ENCODE results near the gene NT5DC4.

Gene NT5DC4

GRCh38 chr2:112724591-112725525, 4.0 kb downstream of the NT5DC4 start:
- no peak for DNase-seq

DNA sequence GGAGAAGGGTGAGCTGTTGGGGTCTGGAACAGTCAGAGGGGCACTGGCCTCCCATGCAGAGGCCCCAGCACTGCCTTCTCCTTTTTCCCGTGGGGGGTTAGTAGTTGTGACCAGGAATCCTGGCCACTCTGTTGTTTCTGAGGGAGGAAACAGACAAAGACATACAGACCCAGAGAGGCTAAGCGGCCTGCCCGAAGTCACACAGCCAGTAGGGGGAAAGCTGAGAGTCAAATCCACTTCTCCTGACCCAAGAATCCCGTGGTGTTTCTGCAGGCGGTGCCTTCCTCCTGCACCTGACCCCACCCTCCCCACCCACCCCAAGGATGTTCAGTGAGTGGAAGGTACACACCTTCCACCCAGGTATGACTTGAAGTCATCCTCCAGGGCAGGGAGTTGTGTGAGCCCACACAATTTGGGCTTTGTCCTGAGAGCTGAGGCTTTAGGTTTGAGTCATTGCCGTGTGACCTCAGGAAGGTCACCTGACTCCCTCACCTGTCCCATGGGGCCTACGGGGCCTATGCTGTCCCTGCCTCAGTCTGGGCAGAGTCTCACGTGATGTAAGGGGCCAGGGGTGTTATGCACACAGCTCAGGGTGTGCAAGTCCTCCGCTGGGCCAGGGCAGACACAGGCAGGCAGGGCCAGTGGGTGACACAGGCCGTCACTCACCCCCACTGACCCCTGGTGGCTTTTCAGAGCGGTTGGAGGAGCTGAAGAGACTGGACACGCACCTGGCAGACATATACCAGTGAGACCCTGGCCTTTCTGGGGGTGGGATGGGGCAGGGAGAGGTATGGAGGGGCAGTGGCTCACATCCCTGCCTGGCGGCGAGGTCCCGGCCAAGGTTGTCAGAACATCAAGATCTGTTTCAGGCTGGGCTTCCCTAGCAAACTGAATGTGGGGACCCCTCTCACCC, 5.0 kb downstream of the NT5DC4 start:
- no peak for DNase-seq

GRCh38 chr2:112726487-112727190, 5.8 kb downstream of the NT5DC4 start:
- DNase-seq, result peak; percentile 88

- no peak for DNase-seq
Observed at GRCh38 chr2:112727276-112728028, 6.6 kb downstream of the NT5DC4 start.

- DNase-seq, result no peak
Observed at GRCh38 chr2:112728029-112728362, 7.2 kb downstream of the NT5DC4 start.

DNA sequence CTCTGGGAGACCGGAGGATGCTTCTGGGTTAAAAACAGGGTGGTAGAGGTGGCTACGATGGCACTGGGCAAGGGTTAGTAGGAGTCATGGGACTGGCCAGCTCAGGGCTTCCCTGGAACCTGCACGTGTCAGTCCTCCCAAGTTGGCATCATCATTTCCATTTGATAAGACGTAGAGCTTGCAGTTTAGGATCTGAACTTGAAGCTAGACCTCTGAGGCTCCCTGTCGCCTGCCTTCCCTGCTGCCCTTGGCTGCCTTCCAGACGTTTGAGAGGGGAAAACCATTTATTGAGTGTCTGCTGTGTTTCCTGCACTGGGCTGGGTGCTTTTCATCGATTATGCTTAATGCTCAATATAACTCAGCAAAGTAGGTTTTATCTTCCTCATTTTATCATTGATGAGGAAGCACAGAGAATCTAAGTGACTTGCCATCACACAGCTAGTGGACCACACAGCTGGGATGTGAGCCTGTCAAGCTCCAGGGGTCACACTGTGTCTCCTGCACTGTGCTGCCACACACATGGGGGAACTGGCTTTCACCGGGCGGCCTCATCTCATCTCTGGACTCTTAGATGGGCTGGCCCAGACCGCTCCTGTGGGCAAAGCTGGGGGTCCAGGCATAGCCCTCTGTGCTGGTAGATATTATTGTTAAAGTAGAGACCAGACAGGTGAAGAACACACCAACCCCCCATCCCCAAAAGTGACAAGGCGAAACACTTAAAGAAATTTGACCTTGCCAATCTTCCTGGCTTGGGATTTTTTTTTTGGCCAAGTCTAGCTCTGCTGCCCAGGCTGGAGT, 7.8 kb downstream of the NT5DC4 start:
- DNase-seq, result no peak

DNA sequence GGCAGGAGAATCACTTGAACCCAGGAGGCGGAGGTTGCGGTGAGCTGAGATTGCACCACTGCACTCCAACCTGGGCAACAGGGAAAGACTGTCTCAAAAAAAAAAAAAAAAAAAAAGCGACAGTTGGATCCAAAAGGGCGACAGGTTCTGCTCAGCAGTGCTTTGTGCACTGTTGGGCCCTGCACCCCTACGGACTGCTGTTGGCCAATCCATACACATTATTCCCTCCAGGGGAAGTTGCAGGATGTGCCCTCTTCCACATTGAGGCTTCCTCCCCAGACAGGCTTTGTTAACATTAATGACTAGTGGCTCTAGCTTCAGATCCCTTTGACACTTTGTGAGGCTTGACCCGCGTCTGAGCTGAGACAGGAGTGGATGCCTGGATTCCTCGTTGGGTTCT, 9.4 kb downstream of the NT5DC4 start:
- DNase-seq, result no peak

DNA sequence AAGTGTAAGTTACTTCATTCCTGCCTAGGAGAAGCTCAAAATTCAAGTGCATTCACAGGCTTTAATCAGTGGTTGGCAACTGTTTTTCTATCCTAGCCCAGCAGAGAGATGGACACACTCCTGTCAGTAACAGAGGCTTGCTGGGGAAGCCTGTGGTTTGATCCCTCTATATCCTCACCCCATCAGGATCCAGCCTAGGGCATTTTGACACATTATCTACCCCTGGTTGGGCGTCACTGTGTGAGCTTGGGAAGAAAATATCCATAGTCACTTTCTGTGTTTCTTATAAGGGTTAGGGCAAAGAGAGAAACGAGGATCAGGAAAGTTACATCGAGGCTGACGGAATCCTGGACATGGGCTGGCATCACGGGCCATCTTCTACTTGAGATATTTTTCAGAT, 10.0 kb downstream of the NT5DC4 start:
- DNase-seq, result no peak

DNA sequence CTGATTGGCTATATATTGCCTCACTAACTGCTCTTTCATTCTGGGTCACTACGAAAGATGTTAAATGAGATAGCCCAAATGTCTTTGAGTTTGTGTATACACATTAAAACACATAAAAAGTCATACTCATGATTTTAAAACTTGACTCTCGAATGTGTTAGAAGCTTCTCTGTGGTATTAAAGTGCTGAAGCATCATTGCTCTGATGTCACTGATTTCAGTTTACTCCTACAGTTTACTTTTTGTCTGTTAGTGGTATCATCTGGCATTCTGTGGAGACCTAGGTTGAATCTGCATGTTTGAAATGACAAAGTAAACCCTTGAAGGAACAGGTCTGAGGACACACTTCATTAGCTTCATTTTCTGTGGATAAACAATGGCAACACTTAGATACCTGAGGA, 10.7 kb downstream of the NT5DC4 start:
- no peak for DNase-seq

DNA sequence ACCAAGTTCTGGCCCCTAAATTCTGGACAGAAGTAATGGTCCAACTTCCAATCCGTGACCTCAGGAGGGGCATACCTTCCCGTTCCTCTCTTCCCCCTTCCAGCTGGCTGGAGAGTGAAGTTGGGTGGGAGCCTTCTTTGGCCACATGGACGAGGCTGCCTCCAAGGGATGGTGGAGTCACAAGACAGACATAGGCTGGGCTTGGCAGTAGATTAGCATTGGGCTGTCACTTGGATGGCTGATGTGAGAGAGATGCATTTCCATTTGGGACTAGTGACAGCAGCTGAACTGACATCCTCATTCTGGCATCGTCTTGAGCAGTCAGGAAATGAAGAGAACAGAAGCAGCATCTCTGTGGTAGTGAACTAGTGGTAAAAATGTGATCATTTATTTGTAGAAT, 12.6 kb downstream of the NT5DC4 start:
- no peak for DNase-seq

- DNase-seq, result no peak
Observed at GRCh38 chr2:112733871-112734270, 13.1 kb downstream of the NT5DC4 start.

DNA sequence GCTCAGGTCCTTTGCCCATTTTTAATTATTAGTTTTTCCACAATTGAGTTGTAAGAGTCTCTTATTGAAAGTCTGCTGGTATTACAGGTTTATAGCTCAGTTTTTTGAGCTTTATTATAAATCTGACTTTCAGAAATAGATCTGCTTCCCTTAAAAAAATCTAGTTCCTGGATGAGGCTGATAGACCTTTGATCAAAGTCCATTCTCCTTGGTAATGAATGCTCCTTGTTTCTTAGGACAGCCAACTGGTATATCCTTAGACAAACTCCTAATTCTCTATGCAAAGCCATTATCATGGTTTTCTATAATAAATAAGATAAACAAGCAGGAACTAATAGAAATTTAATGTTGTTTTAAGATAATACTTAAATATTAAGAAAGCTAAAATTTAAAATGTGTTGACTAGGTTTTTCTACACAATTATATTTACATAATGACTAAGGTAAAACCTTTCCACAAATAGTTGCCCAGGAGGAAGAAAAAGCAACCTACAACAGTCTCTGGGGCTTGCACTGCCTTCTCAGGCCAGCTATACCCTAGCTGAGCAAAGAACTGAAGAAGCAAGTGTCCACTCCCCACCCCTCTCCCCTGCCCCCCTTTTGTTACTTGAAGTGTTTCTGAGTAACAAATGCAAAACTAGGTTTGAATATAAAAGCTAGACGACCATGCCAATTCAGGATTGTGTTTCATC, 16.9 kb downstream of the NT5DC4 start:
- DNase-seq, result no peak

- no peak for DNase-seq
Observed at GRCh38 chr2:112740527-112740926, 19.7 kb downstream of the NT5DC4 start.

DNA sequence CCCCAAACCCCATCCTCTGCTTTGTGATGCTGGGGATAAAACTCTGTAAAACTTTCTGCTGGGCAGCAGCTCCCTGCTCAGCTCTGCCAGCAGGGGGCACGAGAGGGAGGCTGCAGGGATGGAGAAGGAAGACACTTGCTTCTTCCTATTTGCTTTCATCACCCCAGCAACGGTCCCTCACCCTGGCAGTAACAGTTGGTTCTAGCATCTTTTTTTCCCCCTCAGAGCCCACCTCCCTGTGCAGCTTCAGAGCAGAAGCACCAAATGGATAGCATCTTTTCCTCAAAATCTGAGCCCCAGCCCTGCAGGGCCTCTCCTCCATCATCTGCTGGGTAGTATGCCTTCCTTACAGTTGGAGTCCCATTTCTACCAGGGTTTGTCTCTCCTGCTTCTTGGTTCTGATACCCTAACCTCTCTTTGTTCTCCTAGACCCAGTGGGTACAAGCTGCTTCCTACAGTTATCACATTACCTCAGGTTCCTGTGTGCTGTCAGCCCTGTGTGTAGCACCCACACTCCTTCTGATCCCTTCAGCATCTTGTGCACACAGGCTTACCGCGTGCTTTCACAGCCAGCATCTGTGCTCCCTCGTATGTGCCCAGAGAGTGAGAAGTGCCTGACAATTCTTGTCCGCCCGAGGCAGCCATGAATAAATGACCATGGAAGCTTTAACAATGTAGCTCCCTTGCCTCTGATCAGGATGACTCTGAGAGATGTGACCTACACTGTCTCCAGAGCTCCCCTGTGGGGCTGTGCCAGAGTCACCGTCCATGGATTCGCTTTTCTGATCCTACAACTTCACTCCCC, 29.1 kb downstream of the NT5DC4 start:
- peak; percentile 80 for DNase-seq

GRCh38 chr2:112750560-112750843, 29.7 kb downstream of the NT5DC4 start:
- DNase-seq, result no peak

- no peak for DNase-seq
Observed at GRCh38 chr2:112751451-112752197, 30.8 kb downstream of the NT5DC4 start.

- DNase-seq, result no peak
Observed at GRCh38 chr2:112752667-112753066, 31.8 kb downstream of the NT5DC4 start.

DNA sequence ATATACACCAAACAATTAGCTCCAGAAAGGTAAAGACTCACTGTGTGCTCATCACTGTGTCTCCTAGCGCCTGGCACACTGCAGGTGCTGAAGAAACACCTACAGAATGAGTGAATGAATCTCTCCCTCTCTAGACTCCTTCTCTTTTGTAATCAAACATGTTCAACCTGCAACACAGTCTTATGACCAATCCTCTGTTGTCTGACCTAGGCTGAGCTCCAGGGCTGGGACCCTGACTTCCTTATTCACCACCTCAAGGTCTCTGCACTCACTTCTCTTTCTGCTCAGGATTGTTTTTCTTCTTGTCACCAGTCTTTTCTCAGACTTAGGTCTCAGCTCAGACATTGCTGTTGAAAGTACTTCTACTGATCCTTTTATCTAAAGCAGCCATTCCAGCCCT, 33.7 kb downstream of the NT5DC4 start:
- no peak for DNase-seq

- no peak for DNase-seq
Observed at GRCh38 chr2:112755444-112755843, 34.6 kb downstream of the NT5DC4 start.

- no peak for DNase-seq
Observed at GRCh38 chr2:112756207-112756606, 35.4 kb downstream of the NT5DC4 start.

Measured in CD4-positive, alpha-beta T cell treated with Interferon gamma for 1 hour (primary cell).